Astrocyte (in vitro differentiated cells and primary cell): ENCODE results near the gene HIPK1.

Experiments
- EZH2 ChIP-seq: IDR thresholded peaks from 2 replicates; pipeline ENCODE4 v1.6.1; 2012; ENCODE audit warnings: mild to moderate bottlenecking, low read length, inconsistent platforms; ENCODE audit not compliant: insufficient read depth
- TF ChIP-seq, protein P1 (sequence below): IDR thresholded peaks from 2 replicates; pipeline ENCODE4 v1.5.1; 2011; ENCODE audit warnings: low read depth, mild to moderate bottlenecking, inconsistent platforms, low read length, moderate library complexity; ENCODE audit not compliant: insufficient read depth

- TF ChIP-seq, protein P1, sequence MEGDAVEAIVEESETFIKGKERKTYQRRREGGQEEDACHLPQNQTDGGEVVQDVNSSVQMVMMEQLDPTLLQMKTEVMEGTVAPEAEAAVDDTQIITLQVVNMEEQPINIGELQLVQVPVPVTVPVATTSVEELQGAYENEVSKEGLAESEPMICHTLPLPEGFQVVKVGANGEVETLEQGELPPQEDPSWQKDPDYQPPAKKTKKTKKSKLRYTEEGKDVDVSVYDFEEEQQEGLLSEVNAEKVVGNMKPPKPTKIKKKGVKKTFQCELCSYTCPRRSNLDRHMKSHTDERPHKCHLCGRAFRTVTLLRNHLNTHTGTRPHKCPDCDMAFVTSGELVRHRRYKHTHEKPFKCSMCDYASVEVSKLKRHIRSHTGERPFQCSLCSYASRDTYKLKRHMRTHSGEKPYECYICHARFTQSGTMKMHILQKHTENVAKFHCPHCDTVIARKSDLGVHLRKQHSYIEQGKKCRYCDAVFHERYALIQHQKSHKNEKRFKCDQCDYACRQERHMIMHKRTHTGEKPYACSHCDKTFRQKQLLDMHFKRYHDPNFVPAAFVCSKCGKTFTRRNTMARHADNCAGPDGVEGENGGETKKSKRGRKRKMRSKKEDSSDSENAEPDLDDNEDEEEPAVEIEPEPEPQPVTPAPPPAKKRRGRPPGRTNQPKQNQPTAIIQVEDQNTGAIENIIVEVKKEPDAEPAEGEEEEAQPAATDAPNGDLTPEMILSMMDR: no peak
- TF ChIP-seq EZH2: no peak
Measured at GRCh38 chr1:113977906-113978305, 48.8 kb downstream of the HIPK1 start.
